T47D (cell line): ENCODE measurements around the gene LRMDA.

Experiments used
- DNase-seq, 2 experiments: peaks; one replicate each; pipeline versions ENCODE4 v3.0.0 to v3.0.0-alpha.2; 2011 to 2012; ENCODE audit warnings: low read depth in 1 of 2, low spot score in 1 of 2
- JUND ChIP-seq: IDR thresholded peaks from 2 replicates; pipeline ENCODE4 v1.6.1; 2012; ENCODE audit warnings: low read depth
- in situ Hi-C: cut with HindIII; loops from 2 replicates; pipeline ENCODE4 v1.10.0; 2016; ENCODE audit warnings: low sequenced_read_pairs, low pct_unique_long_range_greater_than_20kb

LRMDA gene

DNA sequence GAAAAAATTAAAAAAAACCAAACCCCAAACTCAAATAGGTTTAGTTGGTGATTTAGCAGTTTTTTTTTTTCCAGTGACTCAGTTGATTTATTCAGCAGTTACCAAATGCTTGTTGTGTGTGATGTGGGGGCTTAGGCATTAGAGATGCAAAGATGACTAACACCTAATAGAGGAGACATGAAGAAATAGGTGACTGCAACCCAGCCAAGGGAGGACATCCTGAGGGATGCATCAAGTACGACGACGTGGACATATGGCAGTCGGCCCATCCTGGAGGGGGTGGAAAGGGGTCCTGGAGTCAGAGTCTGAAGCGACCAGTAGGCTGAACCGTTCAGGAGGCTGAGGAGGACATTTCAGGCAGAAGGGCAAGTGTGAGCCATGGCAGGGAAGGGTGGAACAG, 35.5 kb downstream of the LRMDA start:
- no peak for TF ChIP-seq JUND
- no peak for DNase-seq
- in situ Hi-C loops: no loop called here

DNA sequence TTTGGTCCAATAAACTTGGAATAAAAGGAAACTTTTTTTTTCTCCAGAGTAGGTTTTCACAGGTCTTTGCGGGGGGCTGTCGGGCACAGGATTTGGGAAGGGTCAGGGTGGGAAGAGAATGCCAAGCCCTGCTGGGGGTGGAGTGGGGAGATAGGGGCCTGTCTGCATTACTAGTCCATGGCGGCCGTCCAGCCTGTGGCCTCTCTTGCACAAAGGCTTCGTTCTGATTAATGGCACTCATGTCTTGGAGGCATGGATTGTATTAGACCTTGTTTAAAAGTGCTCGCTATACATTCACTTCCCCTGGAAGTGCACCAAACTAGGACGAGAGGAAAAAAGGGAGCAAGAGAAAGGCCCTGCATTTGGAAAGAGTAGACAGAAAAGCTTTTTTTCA, 37.2 kb downstream of the LRMDA start:
- in situ Hi-C loops: no loop called here
- TF ChIP-seq JUND: no peak
- DNase-seq: no peak

GRCh38 chr10:75469006-75469616, 37.7 kb downstream of the LRMDA start:
- no peak for TF ChIP-seq JUND
- in situ Hi-C loops: no loop called here
- DNase-seq: no peak

- TF ChIP-seq JUND: no peak
- DNase-seq: no peak
- in situ Hi-C loops: no loop called here
Observed at GRCh38 chr10:75470901-75471300, 39.5 kb downstream of the LRMDA start.

GRCh38 chr10:75472685-75473084, 41.3 kb downstream of the LRMDA start:
- in situ Hi-C loops: no loop called here
- TF ChIP-seq JUND: no peak
- no peak for DNase-seq

- in situ Hi-C loops: no loop called here
- no peak for DNase-seq
- no peak for TF ChIP-seq JUND
Observed at GRCh38 chr10:75474106-75474505, 42.7 kb downstream of the LRMDA start.

GRCh38 chr10:75475460-75476182, 44.2 kb downstream of the LRMDA start:
- no peak for TF ChIP-seq JUND
- in situ Hi-C loops: no loop called here
- no peak for DNase-seq

GRCh38 chr10:75476569-75476968, 45.1 kb downstream of the LRMDA start:
- no peak for TF ChIP-seq JUND
- in situ Hi-C loops: no loop called here

GRCh38 chr10:75476985-75477384, 45.6 kb downstream of the LRMDA start:
- no peak for DNase-seq
- TF ChIP-seq JUND: no peak
- in situ Hi-C loops: no loop called here

More at GRCh38 chr10:75476569-75476968, 45.1 kb downstream of the LRMDA start:
- no peak for DNase-seq

DNA sequence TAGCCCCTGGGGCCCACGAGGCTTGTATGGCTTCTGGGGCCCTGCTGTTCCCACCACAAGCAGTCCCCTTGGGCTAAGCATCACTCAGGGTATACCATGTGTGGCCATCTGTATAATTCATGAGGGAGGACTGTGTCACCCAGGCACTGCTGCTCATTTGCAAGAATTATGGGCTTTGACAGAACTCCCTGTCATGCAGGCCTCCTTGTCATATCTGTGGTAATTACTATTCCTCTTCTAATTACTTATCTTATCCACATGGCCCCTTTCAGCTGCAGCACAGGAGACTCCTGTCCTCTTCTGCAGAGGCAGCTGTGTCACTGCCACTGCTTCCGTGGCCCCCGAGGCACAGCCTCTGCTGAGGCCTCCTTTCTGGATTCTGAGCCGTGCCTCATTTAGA, 46.3 kb downstream of the LRMDA start:
- TF ChIP-seq JUND: no peak
- in situ Hi-C loops: no loop called here
- no peak for DNase-seq

DNA sequence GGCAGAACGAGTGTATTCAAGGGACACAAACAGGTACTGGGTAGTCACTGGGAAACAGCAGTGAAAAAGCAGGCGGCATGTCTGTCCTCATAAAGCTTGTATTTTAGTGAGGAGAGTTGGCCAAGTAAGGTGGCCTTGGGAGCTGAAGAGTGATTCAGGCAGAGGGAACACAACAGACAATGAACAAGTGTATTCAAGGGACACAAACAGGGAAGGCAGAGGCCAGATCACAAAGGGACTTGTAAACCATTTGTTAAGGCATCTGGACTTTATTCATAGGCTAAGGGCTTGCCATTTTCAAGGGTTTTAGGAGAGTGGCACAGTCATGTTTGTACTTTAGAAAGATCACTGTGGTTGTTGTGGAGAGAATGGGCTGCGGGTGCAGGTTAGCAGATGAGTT, 49.0 kb downstream of the LRMDA start:
- TF ChIP-seq JUND: no peak
- in situ Hi-C loops: no loop called here
- no peak for DNase-seq

GRCh38 chr10:75483188-75483587, 51.8 kb downstream of the LRMDA start:
- no peak for DNase-seq
- no peak for TF ChIP-seq JUND
- in situ Hi-C loops: no loop called here

- in situ Hi-C loops: no loop called here
- TF ChIP-seq JUND: no peak
Observed at GRCh38 chr10:75484717-75485116, 53.3 kb downstream of the LRMDA start.

GRCh38 chr10:75486591-75486990, 55.2 kb downstream of the LRMDA start:
- DNase-seq: no peak
- in situ Hi-C loops: no loop called here
- TF ChIP-seq JUND: no peak

More at GRCh38 chr10:75484717-75485116, 53.3 kb downstream of the LRMDA start:
- DNase-seq: no peak
